B cell (primary cell): Measurements from ENCODE around the gene ZDHHC1.

Experiments used
- EZH2 ChIP-seq: IDR thresholded peaks from 2 replicates; pipeline ENCODE4 v1.6.1; 2012; ENCODE audit warnings: borderline replicate concordance, low read depth, mild to moderate bottlenecking, moderate library complexity, low read length; ENCODE audit not compliant: insufficient read depth, poor library complexity, severe bottlenecking
- TF ChIP-seq, protein P1 (sequence below): fragments of 200-600 bp; IDR thresholded peaks from one replicate; pipeline ENCODE4 v1.8.0; 2022; ENCODE audit warnings: antibody characterized with exemption, mild to moderate bottlenecking

DNA sequence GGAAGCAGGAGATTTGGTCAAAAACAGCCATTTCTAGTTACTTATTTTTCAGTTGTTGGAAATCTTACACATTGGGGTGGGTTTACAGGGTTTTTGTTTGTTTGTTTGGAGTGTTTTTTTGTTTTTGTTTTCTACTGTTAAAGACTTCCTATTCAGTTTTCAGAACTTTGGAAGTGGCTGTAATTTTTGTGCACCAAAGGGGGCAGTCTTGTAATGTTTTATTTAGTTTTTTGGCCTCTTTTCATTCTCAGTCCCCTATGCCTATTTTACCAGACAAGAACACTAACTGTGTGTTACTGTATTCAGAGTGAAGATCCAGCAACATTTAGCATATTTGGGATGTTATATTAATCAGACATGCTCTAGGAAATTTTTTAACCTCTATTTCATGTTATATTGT is 43.6 kb downstream of the ZDHHC1 start:
- TF ChIP-seq, protein P1, sequence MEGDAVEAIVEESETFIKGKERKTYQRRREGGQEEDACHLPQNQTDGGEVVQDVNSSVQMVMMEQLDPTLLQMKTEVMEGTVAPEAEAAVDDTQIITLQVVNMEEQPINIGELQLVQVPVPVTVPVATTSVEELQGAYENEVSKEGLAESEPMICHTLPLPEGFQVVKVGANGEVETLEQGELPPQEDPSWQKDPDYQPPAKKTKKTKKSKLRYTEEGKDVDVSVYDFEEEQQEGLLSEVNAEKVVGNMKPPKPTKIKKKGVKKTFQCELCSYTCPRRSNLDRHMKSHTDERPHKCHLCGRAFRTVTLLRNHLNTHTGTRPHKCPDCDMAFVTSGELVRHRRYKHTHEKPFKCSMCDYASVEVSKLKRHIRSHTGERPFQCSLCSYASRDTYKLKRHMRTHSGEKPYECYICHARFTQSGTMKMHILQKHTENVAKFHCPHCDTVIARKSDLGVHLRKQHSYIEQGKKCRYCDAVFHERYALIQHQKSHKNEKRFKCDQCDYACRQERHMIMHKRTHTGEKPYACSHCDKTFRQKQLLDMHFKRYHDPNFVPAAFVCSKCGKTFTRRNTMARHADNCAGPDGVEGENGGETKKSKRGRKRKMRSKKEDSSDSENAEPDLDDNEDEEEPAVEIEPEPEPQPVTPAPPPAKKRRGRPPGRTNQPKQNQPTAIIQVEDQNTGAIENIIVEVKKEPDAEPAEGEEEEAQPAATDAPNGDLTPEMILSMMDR: peak; percentile 19
- no peak for TF ChIP-seq EZH2
